Measurements from ENCODE around the gene PPP1R15A.
"Not testable (repeated sequence)": the region's sequence is repeated elsewhere in the genome, so short reads cannot be mapped to it uniquely, and the experiment has no call there.

PPP1R15A gene

DNA sequence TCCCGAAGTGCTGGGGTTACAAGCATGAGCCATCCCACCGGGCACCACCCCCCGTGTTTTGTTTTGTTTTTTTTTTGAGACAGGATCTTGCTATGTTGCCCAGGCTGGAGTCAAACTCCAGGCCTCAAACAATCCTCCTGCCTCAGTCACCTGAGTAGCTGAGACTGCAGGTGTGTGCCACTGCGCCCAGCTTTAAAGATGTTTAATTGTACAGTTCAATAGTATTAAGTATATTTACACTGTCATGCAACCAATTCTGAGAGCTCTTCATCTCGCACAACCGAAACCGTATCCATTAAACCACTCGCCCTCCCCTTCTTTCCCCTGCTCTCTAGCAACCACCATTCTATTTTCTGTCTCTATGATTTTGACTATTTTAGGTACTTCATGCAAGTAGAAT lies 43.5 kb downstream of the PPP1R15A start:
- no peak for DNase-seq

DNA sequence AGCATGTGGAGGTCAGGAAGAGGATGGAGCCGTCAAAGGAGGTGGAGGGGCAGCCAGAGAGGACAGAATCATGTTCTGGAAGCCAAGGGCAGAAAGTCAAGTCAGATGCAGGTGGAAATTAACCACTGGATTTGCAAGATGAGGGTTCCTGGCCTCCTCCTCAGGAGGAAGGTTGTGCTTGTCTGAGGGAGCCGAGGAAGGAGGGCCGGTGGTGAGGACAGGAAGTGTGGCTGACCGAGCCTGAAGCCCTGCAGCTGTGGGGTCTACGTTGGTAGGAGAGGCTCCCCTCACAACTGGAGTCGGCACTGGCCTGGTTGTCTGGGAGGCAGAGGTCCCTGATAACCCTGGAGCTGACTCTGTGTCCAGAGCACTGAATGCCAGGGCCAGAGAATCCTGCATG lies 45.9 kb downstream of the PPP1R15A start:
- no peak for DNase-seq

DNA sequence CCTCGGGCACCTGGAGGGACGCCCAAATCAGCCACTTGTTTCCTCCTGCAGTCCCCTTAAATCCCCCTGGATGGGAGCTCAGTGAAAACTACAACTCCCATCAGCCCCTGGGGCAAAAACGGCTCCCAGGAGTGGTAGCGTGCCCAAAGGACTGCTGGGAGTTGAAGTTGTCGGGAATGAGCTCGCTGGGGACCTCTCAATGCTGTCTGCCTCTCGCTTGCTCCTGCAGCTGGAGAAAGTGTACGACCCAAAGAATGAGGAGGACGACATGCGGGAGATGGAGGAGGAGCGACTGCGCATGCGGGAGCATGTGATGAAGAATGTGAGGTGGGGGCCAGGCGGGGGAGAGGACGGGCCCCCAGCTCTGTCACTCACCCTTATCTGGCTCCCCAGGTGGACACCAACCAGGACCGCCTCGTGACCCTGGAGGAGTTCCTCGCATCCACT lies 46.6 kb downstream of the PPP1R15A start:
- DNase-seq = peak; percentile 18 to 21

DNA sequence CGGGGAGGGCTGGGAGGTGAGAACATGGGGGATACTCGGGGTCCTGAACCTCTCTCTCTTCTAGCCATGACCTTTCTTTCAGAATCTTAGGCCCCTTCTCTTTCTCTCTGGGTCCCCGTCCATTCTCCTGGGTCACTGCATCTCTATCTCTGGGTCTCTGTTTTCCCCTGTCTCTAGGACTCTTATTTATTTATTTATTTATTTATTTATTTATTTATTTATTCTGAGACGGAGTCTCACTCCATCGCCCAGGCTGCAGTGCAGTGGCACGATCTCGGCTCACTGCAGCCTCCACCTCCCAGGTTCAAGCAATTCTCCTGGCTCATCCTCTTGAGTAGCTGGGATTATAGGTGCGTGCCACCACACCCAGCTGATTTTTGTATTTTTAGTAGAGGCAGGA lies 47.0 kb downstream of the PPP1R15A start:
- DNase-seq = not testable (repeated sequence)

GRCh38 chr19:48920949-48921348 lies 48.7 kb downstream of the PPP1R15A start:
- no peak for DNase-seq

GRCh38 chr19:48921721-48922500 lies 49.7 kb downstream of the PPP1R15A start:
- DNase-seq = no peak

DNA sequence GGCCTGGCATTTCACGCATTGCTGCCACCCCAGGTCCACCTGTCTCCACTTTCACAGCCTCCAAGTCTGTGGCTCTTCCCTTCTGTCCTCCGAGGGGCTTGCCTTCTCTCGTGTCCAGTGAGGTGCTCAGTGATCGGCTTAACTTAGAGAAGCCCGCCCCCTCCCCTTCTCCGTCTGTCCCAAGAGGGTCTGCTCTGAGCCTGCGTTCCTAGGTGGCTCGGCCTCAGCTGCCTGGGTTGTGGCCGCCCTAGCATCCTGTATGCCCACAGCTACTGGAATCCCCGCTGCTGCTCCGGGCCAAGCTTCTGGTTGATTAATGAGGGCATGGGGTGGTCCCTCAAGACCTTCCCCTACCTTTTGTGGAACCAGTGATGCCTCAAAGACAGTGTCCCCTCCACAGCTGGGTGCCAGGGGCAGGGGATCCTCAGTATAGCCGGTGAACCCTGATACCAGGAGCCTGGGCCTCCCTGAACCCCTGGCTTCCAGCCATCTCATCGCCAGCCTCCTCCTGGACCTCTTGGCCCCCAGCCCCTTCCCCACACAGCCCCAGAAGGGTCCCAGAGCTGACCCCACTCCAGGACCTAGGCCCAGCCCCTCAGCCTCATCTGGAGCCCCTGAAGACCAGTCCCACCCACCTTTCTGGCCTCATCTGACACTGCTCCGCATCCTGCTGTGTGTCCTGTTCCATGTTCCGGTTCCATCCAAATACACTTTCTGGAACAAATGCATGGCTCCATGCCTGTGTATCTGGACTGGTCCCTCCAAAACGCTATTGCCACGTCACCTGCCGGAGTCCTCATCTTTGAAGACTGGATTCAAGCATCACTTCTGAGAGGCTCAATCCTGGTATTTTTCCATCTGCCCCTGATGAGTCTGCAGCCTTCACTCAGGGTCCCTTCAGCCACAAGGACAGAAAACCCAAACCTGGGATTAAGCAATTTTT lies 50.6 kb downstream of the PPP1R15A start:
- no peak for DNase-seq

- DNase-seq = no peak
These were observed 53.1 kb downstream of the PPP1R15A start for GRCh38 chr19:48925240-48925843.
